Measurements from ENCODE around the gene STPG4.

STPG4 gene

GRCh38 chr2:47158576-47158975 is 3.5 kb upstream of the STPG4 start:
- H3K27ac ChIP-seq (ENCODE audit: low read depth, low read length), result no peak overlapping the region
- no peak overlapping the region for H3K4me3 ChIP-seq (ENCODE audit: low read depth, low read length)
- no peaks in the 10 kb centered on the region for H3K27me3 ChIP-seq (ENCODE audit: control insufficient read depth, insufficient read depth, low read length)
- H3K4me1 ChIP-seq (ENCODE audit: control insufficient read depth, insufficient read depth, low read length), result no peaks in the 10 kb centered on the region
- no peaks in the 10 kb centered on the region for H3K9me3 ChIP-seq (ENCODE audit: control insufficient read depth, insufficient read depth, low read depth, low read length)
- H3K9ac ChIP-seq (ENCODE audit: low read length), result no peak overlapping the region
- H3K36me3 ChIP-seq (ENCODE audit: control insufficient read depth, insufficient read depth, low read length), result peaks cover 59% of the 10 kb centered on the region

DNA sequence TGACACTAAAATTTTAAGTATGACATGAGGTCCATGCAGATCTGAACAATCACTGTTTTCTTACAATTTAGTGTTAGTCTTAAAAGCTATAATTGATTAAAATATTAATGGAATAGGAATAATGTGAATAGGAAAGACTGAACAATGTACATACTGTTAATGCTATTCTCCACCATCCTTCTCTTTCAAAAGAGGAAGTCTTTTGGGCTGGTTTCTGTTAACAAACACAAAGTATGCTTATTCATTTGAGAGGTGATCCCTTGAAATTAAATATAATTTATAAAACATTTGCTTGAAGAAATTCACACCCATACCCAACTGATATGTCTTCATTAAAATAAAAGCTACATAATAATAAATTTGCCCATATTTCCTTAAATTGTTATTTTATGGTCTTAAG is 2.3 kb downstream of the STPG4 start:
- no peak overlapping the region for H3K27ac ChIP-seq (ENCODE audit: low read depth, low read length)
- no peaks in the 10 kb centered on the region; the same call in 1 of the 2 replicates for H3K4me1 ChIP-seq (ENCODE audit: control insufficient read depth, insufficient read depth, low read length)
- no peaks in the 10 kb centered on the region for H3K9me3 ChIP-seq (ENCODE audit: control insufficient read depth, insufficient read depth, low read depth, low read length)
- peaks cover 18% of the 10 kb centered on the region for H3K36me3 ChIP-seq (ENCODE audit: control insufficient read depth, insufficient read depth, low read length)
- H3K27me3 ChIP-seq (ENCODE audit: control insufficient read depth, insufficient read depth, low read length), result no peaks in the 10 kb centered on the region
- no peak overlapping the region for H3K4me3 ChIP-seq (ENCODE audit: low read depth, low read length)
- H3K9ac ChIP-seq (ENCODE audit: low read length), result no peak overlapping the region

- H3K36me3 ChIP-seq (ENCODE audit: control insufficient read depth, insufficient read depth, low read length), result peaks cover 21% of the 10 kb centered on the region
- no peaks in the 10 kb centered on the region for H3K27me3 ChIP-seq (ENCODE audit: control insufficient read depth, insufficient read depth, low read length)
- no peak overlapping the region for H3K9ac ChIP-seq (ENCODE audit: low read length)
- H3K4me1 ChIP-seq (ENCODE audit: control insufficient read depth, insufficient read depth, low read length), result no peaks in the 10 kb centered on the region; the same call in 1 of the 2 replicates
- H3K4me3 ChIP-seq (ENCODE audit: low read depth, low read length), result no peak overlapping the region
- no peaks in the 10 kb centered on the region for H3K9me3 ChIP-seq (ENCODE audit: control insufficient read depth, insufficient read depth, low read depth, low read length)
- H3K27ac ChIP-seq (ENCODE audit: low read depth, low read length), result no peak overlapping the region
These were observed 4.9 kb downstream of the STPG4 start for GRCh38 chr2:47150175-47150574.

- Histone ChIP-seq H3K9ac (ENCODE audit: low read length) (no peak overlapping the region), H3K27me3 (ENCODE audit: control insufficient read depth, insufficient read depth, low read length) (no peaks in the 10 kb centered on the region), H3K36me3 (ENCODE audit: control insufficient read depth, insufficient read depth, low read length) (peaks cover 25% of the 10 kb centered on the region), H3K9me3 (ENCODE audit: control insufficient read depth, insufficient read depth, low read depth, low read length) (no peaks in the 10 kb centered on the region), H3K4me1 (ENCODE audit: control insufficient read depth, insufficient read depth, low read length) (no peaks in the 10 kb centered on the region; the same call in 1 of the 2 replicates), H3K27ac (ENCODE audit: low read depth, low read length) (no peak overlapping the region), H3K4me3 (ENCODE audit: low read depth, low read length) (no peak overlapping the region)
These were observed 8.1 kb downstream of the STPG4 start for GRCh38 chr2:47147021-47147420.

- Histone ChIP-seq H3K27me3 (ENCODE audit: control insufficient read depth, insufficient read depth, low read length) (no peaks in the 10 kb centered on the region), H3K36me3 (ENCODE audit: control insufficient read depth, insufficient read depth, low read length) (peaks cover 18% of the 10 kb centered on the region), H3K9ac (ENCODE audit: low read length) (no peak overlapping the region), H3K4me3 (ENCODE audit: low read depth, low read length) (no peak overlapping the region), H3K9me3 (ENCODE audit: control insufficient read depth, insufficient read depth, low read depth, low read length) (no peaks in the 10 kb centered on the region), H3K27ac (ENCODE audit: low read depth, low read length) (no peak overlapping the region), H3K4me1 (ENCODE audit: control insufficient read depth, insufficient read depth, low read length) (no peaks in the 10 kb centered on the region)
These were observed 9.6 kb downstream of the STPG4 start for GRCh38 chr2:47145466-47145865.

DNA sequence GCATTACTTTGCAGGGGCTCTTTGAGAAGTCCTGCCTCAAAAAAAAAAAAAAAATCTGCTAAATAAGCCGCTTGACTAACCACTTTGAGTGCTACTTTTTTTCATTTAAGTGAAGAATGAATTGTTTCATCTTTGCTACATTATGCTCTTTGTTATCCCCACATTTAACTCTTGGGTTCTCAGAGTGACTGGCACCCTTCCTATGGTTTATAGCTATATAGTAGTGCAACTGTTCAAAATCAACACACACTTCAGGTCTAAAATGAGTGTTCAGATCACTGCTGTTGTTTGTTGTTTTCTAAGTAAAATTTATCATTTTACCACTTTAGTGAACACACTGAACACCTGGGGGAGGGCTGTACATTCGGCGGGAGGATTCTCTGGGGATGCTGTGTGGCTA is 13.6 kb downstream of the STPG4 start:
- no peaks in the 10 kb centered on the region for H3K27me3 ChIP-seq (ENCODE audit: control insufficient read depth, insufficient read depth, low read length)
- H3K4me1 ChIP-seq (ENCODE audit: control insufficient read depth, insufficient read depth, low read length), result no peaks in the 10 kb centered on the region
- no peak overlapping the region for H3K27ac ChIP-seq (ENCODE audit: low read depth, low read length)
- peaks cover 7% of the 10 kb centered on the region for H3K36me3 ChIP-seq (ENCODE audit: control insufficient read depth, insufficient read depth, low read length)
- H3K9me3 ChIP-seq (ENCODE audit: control insufficient read depth, insufficient read depth, low read depth, low read length), result no peaks in the 10 kb centered on the region; the same call in 1 of the 2 replicates
- H3K9ac ChIP-seq (ENCODE audit: low read length), result no peak overlapping the region
- no peak overlapping the region for H3K4me3 ChIP-seq (ENCODE audit: low read depth, low read length)

DNA sequence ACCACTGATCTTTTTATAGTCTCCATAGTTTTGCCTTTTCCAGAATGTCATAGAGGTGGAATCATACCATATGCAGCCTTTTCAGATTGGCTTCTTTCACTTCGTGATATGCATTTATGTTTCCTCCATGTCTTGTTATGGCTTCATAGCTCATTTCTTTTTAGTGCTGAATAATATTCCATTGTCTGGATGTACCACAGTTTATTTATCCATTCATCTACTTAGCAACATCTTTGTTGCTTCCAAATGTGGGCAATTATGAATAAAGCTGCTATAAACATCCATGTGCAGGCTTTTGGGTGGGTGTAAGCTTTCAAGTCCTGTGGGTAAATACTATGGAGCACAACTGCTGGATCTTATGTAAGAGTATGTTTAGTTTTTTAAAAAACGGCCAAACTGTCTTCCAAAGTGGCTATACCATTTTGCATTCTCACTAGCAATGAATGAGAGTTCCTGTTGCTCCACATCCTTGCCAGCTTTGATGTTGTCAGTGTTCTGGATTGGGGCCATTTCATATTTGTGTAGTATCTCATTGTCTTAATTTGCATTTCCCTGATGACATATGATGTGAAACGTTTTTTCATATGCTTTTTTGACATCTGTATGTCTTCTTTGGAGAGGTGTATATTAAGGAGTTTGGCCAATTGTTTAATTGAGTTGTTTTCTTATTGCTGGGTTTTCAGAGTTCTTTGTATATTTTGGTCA is 20.6 kb downstream of the STPG4 start:
- no peaks in the 10 kb centered on the region for H3K36me3 ChIP-seq (ENCODE audit: control insufficient read depth, insufficient read depth, low read length)
- no peak overlapping the region for H3K4me3 ChIP-seq (ENCODE audit: low read depth, low read length)
- H3K4me1 ChIP-seq (ENCODE audit: control insufficient read depth, insufficient read depth, low read length), result peaks cover 2% of the 10 kb centered on the region
- peaks cover 12% of the 10 kb centered on the region; the same call in 1 of the 2 replicates for H3K9me3 ChIP-seq (ENCODE audit: control insufficient read depth, insufficient read depth, low read depth, low read length)
- no peaks in the 10 kb centered on the region for H3K27me3 ChIP-seq (ENCODE audit: control insufficient read depth, insufficient read depth, low read length)
- H3K9ac ChIP-seq (ENCODE audit: low read length), result no peak overlapping the region
- H3K27ac ChIP-seq (ENCODE audit: low read depth, low read length), result no peak overlapping the region

GRCh38 chr2:47133046-47133445 is 22.1 kb downstream of the STPG4 start:
- Histone ChIP-seq H3K9me3 (ENCODE audit: control insufficient read depth, insufficient read depth, low read depth, low read length) (peaks cover 12% of the 10 kb centered on the region; the same call in 1 of the 2 replicates), H3K9ac (ENCODE audit: low read length) (no peak overlapping the region), H3K4me1 (ENCODE audit: control insufficient read depth, insufficient read depth, low read length) (peaks cover 11% of the 10 kb centered on the region), H3K27me3 (ENCODE audit: control insufficient read depth, insufficient read depth, low read length) (no peaks in the 10 kb centered on the region), H3K36me3 (ENCODE audit: control insufficient read depth, insufficient read depth, low read length) (no peaks in the 10 kb centered on the region), H3K27ac (ENCODE audit: low read depth, low read length) (no peak overlapping the region), H3K4me3 (ENCODE audit: low read depth, low read length) (no peak overlapping the region)

DNA sequence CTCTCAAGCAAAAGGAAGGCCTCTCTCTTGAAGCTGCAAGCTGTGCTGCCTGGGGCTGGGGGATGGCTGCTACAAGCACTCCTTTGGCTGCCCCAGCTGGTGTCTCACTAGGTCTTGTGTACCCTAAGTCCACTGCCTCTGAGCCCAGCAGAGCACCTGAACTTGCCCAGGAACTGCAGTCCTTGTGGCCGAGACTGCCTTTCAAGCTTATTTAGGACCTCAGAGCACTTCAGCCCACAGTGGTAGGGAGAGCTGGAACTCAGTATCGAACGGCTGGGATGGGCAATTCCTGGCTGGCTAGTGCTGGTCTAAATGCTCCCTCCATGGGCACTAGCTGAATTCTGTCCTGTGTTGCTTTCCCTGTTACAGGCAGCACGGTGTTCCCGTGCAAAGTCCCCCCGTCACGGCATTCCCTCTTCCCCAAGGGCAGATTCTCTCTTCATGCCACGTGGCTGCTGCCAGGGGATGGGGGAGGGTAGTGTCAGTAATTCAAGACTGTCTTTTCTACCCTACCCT is 25.9 kb downstream of the STPG4 start:
- H3K9ac ChIP-seq (ENCODE audit: low read length), result no peak overlapping the region
- no peak overlapping the region for H3K4me3 ChIP-seq (ENCODE audit: low read depth, low read length)

GRCh38 chr2:47128705-47129104 is 26.4 kb downstream of the STPG4 start:
- H3K4me1 ChIP-seq (ENCODE audit: control insufficient read depth, insufficient read depth, low read length), result peaks cover 11% of the 10 kb centered on the region
- H3K27me3 ChIP-seq (ENCODE audit: control insufficient read depth, insufficient read depth, low read length), result no peaks in the 10 kb centered on the region
- H3K4me3 ChIP-seq (ENCODE audit: low read depth, low read length), result no peak overlapping the region
- no peak overlapping the region for H3K9ac ChIP-seq (ENCODE audit: low read length)
- no peak overlapping the region for H3K27ac ChIP-seq (ENCODE audit: low read depth, low read length)
- H3K36me3 ChIP-seq (ENCODE audit: control insufficient read depth, insufficient read depth, low read length), result no peaks in the 10 kb centered on the region
- no peaks in the 10 kb centered on the region for H3K9me3 ChIP-seq (ENCODE audit: control insufficient read depth, insufficient read depth, low read depth, low read length)

More for the DNA sequence above, 25.9 kb downstream of the STPG4 start:
- Histone ChIP-seq H3K4me1 (ENCODE audit: control insufficient read depth, insufficient read depth, low read length) (peaks cover 11% of the 10 kb centered on the region), H3K9me3 (ENCODE audit: control insufficient read depth, insufficient read depth, low read depth, low read length) (peaks cover 4% of the 10 kb centered on the region; the same call in 1 of the 2 replicates), H3K27ac (ENCODE audit: low read depth, low read length) (no peak overlapping the region), H3K27me3 (ENCODE audit: control insufficient read depth, insufficient read depth, low read length) (no peaks in the 10 kb centered on the region), H3K36me3 (ENCODE audit: control insufficient read depth, insufficient read depth, low read length) (no peaks in the 10 kb centered on the region)

- Histone ChIP-seq H3K27ac (ENCODE audit: low read depth, low read length) (no peak overlapping the region), H3K9me3 (ENCODE audit: control insufficient read depth, insufficient read depth, low read depth, low read length) (no peaks in the 10 kb centered on the region), H3K9ac (ENCODE audit: low read length) (no peak overlapping the region), H3K4me3 (ENCODE audit: low read depth, low read length) (no peak overlapping the region), H3K4me1 (ENCODE audit: control insufficient read depth, insufficient read depth, low read length) (peaks cover 11% of the 10 kb centered on the region), H3K27me3 (ENCODE audit: control insufficient read depth, insufficient read depth, low read length) (no peaks in the 10 kb centered on the region), H3K36me3 (ENCODE audit: control insufficient read depth, insufficient read depth, low read length) (no peaks in the 10 kb centered on the region)
These were observed 27.1 kb downstream of the STPG4 start for GRCh38 chr2:47127862-47128543.
